HCEC 1CT (cell line): ENCODE results near the gene C12orf75.
"Not testable (repeated sequence)": the region's sequence is repeated elsewhere in the genome, so short reads cannot be mapped to it uniquely, and the experiment has no call there.

Experiments
- DNase-seq: peaks from one replicate; pipeline ENCODE4 v3.0.0-alpha.2; 2017

Gene C12orf75

GRCh38 chr12:105330283-105330930 is at the start of gene C12orf75:
C12orf75 (plus strand) TSS chr12:105330691; CDS start chr12:105330892, 201 bp downstream.
- peak; percentile 85 for DNase-seq

GRCh38 chr12:105280966-105281693 is 49.4 kb upstream of the C12orf75 start:
- DNase-seq: no peak

- DNase-seq: no peak
Observed at GRCh38 chr12:105281694-105282049, 48.8 kb upstream of the C12orf75 start.

- no peak for DNase-seq
Observed at GRCh38 chr12:105285378-105285777, 45.1 kb upstream of the C12orf75 start.

GRCh38 chr12:105287408-105287807 is 43.1 kb upstream of the C12orf75 start:
- DNase-seq: no peak

- DNase-seq: no peak
Observed at GRCh38 chr12:105288311-105288996, 42.0 kb upstream of the C12orf75 start.

- DNase-seq: peak; percentile 69
Observed at GRCh38 chr12:105289114-105289904, 41.2 kb upstream of the C12orf75 start.

GRCh38 chr12:105291531-105291930 is 39.0 kb upstream of the C12orf75 start:
- no peak for DNase-seq

GRCh38 chr12:105292705-105293104 is 37.8 kb upstream of the C12orf75 start:
- DNase-seq: peak; percentile 25

GRCh38 chr12:105293187-105293586 is 37.3 kb upstream of the C12orf75 start:
- no peak for DNase-seq

GRCh38 chr12:105294161-105294560 is 36.3 kb upstream of the C12orf75 start:
- DNase-seq: no peak

- no peak for DNase-seq
Observed at GRCh38 chr12:105294886-105295479, 35.5 kb upstream of the C12orf75 start.

GRCh38 chr12:105296116-105297089 is 34.1 kb upstream of the C12orf75 start:
- no peak for DNase-seq

GRCh38 chr12:105300883-105301282 is 29.6 kb upstream of the C12orf75 start:
- DNase-seq: no peak

GRCh38 chr12:105301696-105302095 is 28.8 kb upstream of the C12orf75 start:
- DNase-seq: no peak

- not testable (repeated sequence) for DNase-seq
Observed at GRCh38 chr12:105302986-105303385, 27.5 kb upstream of the C12orf75 start.

- DNase-seq: not testable (repeated sequence)
Observed at GRCh38 chr12:105304626-105305025, 25.9 kb upstream of the C12orf75 start.

- not testable (repeated sequence) for DNase-seq
Observed at GRCh38 chr12:105307601-105308314, 22.7 kb upstream of the C12orf75 start.

- DNase-seq: not testable (repeated sequence)
Observed at GRCh38 chr12:105308839-105309238, 21.7 kb upstream of the C12orf75 start.

- DNase-seq: not testable (repeated sequence)
Observed at GRCh38 chr12:105309384-105309783, 21.1 kb upstream of the C12orf75 start.
